Measurements from ENCODE around the gene UBP1.
"Not testable (repeated sequence)": the region's sequence is repeated elsewhere in the genome, so short reads cannot be mapped to it uniquely, and the experiment has no call there.

The UBP1 gene

GRCh38 chr3:33430571-33430970 is 9.6 kb downstream of the UBP1 start:
- DNase-seq = no peak

DNA sequence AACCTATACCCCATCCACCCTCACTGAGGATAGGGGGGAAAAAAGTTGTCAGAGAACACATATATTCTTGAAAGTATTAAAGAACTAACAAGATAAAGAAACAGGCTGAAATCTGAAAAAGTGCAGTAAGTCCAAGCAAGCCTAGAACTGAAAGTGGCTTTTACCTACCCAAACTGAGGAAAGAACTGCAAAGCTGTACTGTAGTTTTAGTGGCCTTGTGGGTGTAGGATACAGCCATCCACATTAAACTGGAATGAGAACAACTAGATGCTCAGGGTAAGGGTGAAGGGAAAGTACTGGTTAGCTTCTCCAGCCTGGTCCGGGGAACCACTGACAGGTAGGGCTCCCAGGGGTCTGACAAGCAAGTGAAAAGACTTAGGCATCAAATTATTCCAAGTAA is 10.1 kb downstream of the UBP1 start:
- DNase-seq = no peak

DNA sequence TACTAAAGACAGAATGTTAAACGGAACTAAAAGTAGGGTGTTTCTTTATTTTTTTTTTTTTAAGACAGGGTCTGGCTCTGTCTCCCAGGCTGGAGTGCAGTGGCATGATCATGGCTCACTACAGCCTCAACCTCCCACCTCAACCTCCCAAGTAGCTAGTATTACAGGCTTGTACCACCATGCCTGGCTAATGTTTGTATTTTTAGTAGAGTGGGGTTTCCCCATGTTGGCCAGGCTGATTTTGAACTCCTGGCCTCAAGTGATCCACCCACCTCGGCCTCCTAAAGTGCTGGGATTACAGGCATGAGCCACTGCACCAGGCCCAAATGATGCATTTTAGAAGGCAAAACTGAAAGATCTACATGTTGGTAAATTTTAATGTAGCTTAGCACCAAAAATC is 10.9 kb downstream of the UBP1 start:
- DNase-seq = not testable (repeated sequence)

DNA sequence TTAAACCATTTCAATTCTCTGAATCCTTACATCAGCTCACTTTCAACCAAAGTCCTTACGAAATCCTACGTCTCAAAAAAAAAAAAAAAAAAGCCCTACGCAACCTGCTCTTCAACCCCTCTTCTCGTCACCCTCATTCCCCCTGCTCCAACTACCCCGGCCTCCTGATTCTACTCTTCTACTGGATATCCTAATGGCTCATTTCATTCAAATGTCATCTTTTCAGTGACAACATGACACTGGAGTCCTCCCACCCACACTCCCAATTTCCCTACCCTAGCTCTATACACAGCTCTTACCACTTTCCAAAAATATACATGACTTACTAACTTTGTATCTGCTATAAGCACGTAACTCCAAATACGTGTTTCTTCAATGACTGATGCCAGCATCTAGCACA is 11.5 kb downstream of the UBP1 start:
- no peak for DNase-seq

DNA sequence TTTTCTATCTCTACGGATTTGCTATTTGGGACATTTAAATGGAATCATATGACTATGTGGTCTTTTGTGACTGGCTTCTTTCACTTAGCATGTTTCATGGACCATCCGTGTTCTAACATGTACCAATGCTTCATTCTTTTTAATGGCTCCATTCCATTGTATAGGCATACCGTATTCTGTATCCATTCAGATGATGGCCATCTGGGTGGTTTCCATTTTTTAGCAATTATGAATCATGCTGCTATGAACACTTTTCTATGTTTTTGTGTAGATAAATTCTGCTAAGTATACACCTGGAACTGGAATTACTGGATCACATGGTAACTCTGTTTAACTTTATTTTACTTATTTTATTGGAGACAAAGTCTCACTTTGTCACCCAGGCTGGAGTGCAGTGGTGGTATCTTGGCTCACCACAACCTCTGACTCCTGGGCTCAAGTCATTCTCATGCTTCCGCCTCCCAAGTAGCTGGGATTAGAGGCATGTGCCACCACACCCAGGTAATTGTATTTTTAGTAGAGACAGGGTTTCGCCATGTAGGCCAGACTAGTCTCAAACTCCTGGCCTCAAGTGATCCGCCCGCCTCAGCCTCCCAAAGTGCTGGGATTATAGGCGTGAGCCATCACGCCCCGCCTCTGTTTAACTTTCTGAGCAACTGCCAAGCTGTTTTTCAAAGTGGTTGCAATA is 13.4 kb downstream of the UBP1 start:
- DNase-seq = no peak

GRCh38 chr3:33426068-33426467 is 14.1 kb downstream of the UBP1 start:
- no peak for DNase-seq

DNA sequence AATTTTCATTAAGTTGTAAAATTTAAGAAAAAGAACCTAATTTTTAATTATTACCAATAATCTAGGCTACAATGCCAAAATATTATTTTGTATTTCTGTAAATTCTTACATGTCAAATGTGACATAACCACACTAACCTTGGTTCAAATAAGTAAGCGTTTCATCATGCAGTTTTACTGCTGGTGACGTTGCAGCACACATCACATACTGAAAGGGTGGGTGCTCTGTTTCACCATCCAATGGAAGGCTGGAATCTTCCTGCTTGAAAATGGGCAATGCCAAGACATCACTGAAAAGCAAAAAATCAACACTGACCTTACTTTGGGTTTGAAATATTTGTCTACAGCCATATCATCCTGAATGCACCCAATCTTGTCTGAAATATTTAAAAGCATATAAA is 14.8 kb downstream of the UBP1 start:
- DNase-seq = no peak

GRCh38 chr3:33424606-33425452 is 15.4 kb downstream of the UBP1 start:
- DNase-seq = no peak

- DNase-seq = no peak
Observed at GRCh38 chr3:33420966-33421365, 19.2 kb downstream of the UBP1 start.

GRCh38 chr3:33419948-33420347 is 20.3 kb downstream of the UBP1 start:
- no peak for DNase-seq

GRCh38 chr3:33417066-33417673 is 23.0 kb downstream of the UBP1 start:
- DNase-seq = no peak

DNA sequence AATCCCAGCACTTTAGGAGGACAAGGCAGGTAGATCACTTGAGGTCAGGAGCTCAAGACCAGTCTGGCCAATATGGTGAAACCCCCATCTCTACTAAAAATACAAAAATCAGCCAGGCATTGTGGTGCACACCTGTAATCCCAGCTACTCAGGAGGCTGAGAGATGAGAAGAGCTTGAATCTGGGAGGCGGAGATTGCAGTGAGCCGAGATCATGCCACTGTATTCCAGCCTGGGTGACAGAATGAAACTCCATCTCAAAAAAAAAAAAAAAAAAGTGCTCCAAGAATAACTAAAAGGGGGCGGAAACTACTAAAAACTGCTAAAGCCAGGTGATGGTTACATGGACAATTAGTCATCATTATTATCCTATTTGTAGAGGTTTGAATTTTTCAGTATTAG is 29.4 kb downstream of the UBP1 start:
- not testable (repeated sequence) for DNase-seq

DNA sequence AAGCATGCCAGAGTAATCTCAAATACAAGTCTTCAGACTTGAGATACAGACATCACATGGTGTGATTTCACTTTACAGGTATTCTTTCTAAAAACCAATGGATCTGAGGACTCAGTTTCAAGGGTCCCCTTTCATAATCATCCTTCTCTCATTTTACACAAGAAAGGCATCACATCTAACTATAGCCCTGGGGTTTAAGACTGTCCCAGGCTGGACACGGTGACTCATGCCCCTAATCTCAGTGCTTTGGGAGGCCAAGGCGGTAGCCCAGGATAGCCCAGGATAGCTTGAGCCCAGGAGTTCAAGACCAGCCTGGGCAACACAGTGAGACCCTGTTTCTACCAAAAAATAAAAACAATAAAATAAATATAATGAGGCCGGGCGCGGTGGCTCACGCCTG is 36.4 kb downstream of the UBP1 start:
- no peak for DNase-seq

DNA sequence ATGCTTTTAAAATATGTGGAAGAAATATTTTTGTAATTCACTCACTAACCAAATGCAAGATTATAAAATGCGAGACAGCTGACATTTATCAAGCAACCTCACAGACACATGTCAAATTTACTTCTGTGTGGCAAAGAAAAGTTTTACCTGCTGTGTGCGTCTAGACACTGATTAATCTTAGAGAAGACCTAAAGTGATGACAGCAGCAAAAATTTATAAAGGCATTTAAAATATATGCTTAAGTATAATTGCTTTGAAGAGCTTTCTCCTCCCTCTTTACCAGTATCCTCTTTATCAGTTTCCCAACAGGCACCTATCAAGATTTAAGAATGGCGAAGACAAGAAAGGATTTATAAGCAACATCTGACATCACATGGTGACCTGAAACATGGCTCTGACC is 37.3 kb downstream of the UBP1 start:
- no peak for DNase-seq

GRCh38 chr3:33401781-33402180 is 38.4 kb downstream of the UBP1 start:
- DNase-seq = no peak

DNA sequence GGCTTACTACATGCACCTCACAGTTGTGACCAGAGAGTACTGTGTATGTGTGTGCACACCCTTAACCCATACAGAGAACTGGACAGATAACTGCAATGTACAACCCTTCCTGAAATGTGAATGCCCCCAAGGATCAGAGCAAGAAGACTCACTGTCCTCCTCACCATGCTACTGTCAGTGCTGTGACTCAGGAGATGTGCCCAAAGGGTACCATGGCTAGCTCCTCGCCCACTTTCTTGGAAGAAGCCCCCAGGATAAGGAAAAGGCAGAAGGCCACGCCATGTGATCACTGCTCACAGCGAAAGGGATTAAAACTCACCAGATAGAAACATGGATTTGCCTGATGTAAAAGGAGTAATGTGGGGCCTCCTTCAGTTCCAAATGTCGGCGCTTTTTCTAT is 41.8 kb downstream of the UBP1 start:
- DNase-seq = no peak

DNA sequence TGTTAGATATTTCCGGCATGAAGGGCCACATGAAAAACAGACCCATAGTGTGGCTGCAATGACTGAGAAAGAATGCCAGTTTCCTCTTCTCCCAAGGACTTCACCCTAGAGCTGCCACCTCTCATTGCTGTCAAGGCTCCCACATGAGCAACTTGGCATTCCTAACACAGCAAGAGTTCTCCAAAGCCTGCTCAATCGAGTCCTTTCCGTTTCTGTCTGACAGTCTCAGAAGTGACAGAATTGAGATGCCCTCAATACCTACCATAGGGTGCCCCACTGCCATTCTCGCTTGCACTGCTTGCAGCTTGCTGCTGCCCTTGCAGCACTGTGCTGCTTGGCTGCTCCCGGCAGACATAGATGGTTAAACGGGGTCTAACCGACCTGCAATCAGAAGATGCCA is 44.3 kb downstream of the UBP1 start:
- DNase-seq = no peak

DNA sequence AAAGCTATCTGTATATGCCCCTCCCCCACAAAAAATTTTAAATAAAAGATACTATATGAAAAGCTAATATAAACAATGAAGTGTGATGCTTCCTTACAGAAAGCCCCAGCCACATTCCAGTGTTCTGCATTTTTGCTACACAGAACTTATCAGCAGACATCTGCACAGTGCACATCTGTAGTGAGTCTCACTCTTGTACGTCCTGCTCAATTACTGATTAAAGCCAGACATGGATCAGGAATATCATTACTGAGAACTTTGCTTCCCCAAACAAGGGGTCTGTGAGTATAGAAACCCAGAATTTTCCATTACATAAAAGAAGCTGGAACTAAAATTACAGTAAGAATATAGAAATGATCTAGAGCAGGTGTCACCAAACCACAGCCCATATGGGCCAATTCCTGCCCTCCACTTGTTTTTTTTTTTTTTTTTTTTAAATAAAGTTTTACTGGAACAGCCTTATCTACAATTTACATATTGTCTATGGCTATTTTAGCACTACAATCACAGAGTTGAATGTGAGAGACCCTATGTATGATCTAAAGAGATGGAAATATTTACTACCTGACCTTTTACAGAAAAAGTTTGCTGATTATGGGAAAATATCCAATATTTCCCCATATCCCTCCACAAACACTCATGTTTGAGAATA is 45.7 kb downstream of the UBP1 start:
- no peak for DNase-seq

DNA sequence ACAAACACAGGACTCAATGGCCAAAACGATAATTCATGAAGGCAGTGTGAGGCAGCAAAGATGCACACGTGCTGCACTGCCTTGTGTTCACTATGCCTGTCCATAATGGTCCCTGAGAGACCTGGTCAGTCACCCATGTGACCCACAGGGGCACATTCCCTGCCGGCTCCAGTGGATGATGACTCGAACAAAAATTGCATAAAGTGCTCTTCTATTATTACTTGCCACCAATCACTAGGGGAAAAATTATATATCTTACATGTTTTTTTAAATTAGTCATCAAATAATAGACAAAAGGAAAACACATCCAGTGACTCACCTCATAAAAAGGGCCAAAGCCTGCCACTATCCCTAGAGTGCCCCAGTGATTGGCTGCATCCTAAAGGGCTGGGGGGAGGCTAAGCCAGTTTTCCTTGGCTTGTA is 47.5 kb downstream of the UBP1 start:
- no peak for DNase-seq

- DNase-seq = no peak
Observed at GRCh38 chr3:33392144-33392543, 48.1 kb downstream of the UBP1 start.

GRCh38 chr3:33391255-33391995 is 48.8 kb downstream of the UBP1 start:
- DNase-seq = no peak

GRCh38 chr3:33389908-33390307 is 50.3 kb downstream of the UBP1 start:
- no peak for DNase-seq

Data from CD4-positive, alpha-beta T cell treated with Interleukin-21 for 1 hour (primary cell).